ENCODE measurements around the gene OVCH2.

Gene OVCH2

GRCh38 chr11:7642747-7643146 lies 63.5 kb downstream of the OVCH2 start:
- no peaks in the 10 kb centered on the region for H3K27me3 ChIP-seq (ENCODE audit: control insufficient read depth, low read length)
- no peak overlapping the region for H3K27ac ChIP-seq (ENCODE audit: low read depth, low read length)
- no peak overlapping the region for H3K4me3 ChIP-seq (ENCODE audit: low read length)
- H3K9me2 ChIP-seq (replicated peaks; ENCODE audit: control insufficient read depth, low read length), result no peaks in the 10 kb centered on the region
- TF ChIP-seq CTCF (IDR thresholded peaks at IDR 0.05; ENCODE audit: low read depth, low read length, poor library complexity, severe bottlenecking) (no peak), EZH2phosphoT487 (IDR thresholded peaks at IDR 0.05; ENCODE audit: borderline replicate concordance, low read length) (no peak)
- peaks cover 12% of the 10 kb centered on the region for H3K4me1 ChIP-seq (ENCODE audit: control insufficient read depth, low read length)
- no peaks in the 10 kb centered on the region for H3K36me3 ChIP-seq (ENCODE audit: control insufficient read depth, low read length)
- no peaks in the 10 kb centered on the region for H3K79me2 ChIP-seq (ENCODE audit: control insufficient read depth, low read length)
- H3K4me2 ChIP-seq (ENCODE audit: low read length), result no peak overlapping the region
- H4K20me1 ChIP-seq (ENCODE audit: control insufficient read depth, insufficient read depth, low read depth, low read length), result no peaks in the 10 kb centered on the region
- H3F3A ChIP-seq (ENCODE audit: control insufficient read depth, insufficient read depth), result no peaks in the 10 kb centered on the region
- no peaks in the 10 kb centered on the region for H3K9me3 ChIP-seq (ENCODE audit: control insufficient read depth, insufficient read depth, low read length)

- Histone ChIP-seq H3K36me3 (ENCODE audit: control insufficient read depth, low read length) (no peaks in the 10 kb centered on the region), H3K9me3 (ENCODE audit: control insufficient read depth, insufficient read depth, low read length) (no peaks in the 10 kb centered on the region), H3K4me1 (ENCODE audit: control insufficient read depth, low read length) (peaks cover 12% of the 10 kb centered on the region), H3F3A (ENCODE audit: control insufficient read depth, insufficient read depth) (no peaks in the 10 kb centered on the region), H4K20me1 (ENCODE audit: control insufficient read depth, insufficient read depth, low read depth, low read length) (no peaks in the 10 kb centered on the region), H3K9me2 (replicated peaks; ENCODE audit: control insufficient read depth, low read length) (no peaks in the 10 kb centered on the region), H3K79me2 (ENCODE audit: control insufficient read depth, low read length) (no peaks in the 10 kb centered on the region), H3K27me3 (ENCODE audit: control insufficient read depth, low read length) (no peaks in the 10 kb centered on the region), H3K4me3 (ENCODE audit: low read length) (no peak overlapping the region), H3K4me2 (ENCODE audit: low read length) (no peak overlapping the region), H3K27ac (ENCODE audit: low read depth, low read length) (no peak overlapping the region)
- TF ChIP-seq CTCF (IDR thresholded peaks at IDR 0.05; ENCODE audit: low read depth, low read length, poor library complexity, severe bottlenecking) (no peak), EZH2phosphoT487 (IDR thresholded peaks at IDR 0.05; ENCODE audit: borderline replicate concordance, low read length) (no peak)
Measured at GRCh38 chr11:7640816-7641215, 65.5 kb downstream of the OVCH2 start.

GRCh38 chr11:7639643-7640025 lies 66.6 kb downstream of the OVCH2 start:
- H3K27ac ChIP-seq (ENCODE audit: low read depth, low read length), result no peak overlapping the region
- H3F3A ChIP-seq (ENCODE audit: control insufficient read depth, insufficient read depth), result no peaks in the 10 kb centered on the region
- peak overlapping the region; percentile 11; the same call in 1 of the 2 replicates for H3K4me2 ChIP-seq (ENCODE audit: low read length)
- H3K36me3 ChIP-seq (ENCODE audit: control insufficient read depth, low read length), result no peaks in the 10 kb centered on the region; the same call in 1 of the 2 replicates
- H3K79me2 ChIP-seq (ENCODE audit: control insufficient read depth, low read length), result no peaks in the 10 kb centered on the region
- no peak overlapping the region for H3K4me3 ChIP-seq (ENCODE audit: low read length)
- peaks cover 12% of the 10 kb centered on the region for H3K4me1 ChIP-seq (ENCODE audit: control insufficient read depth, low read length)
- no peaks in the 10 kb centered on the region for H4K20me1 ChIP-seq (ENCODE audit: control insufficient read depth, insufficient read depth, low read depth, low read length)
- no peaks in the 10 kb centered on the region for H3K9me2 ChIP-seq (replicated peaks; ENCODE audit: control insufficient read depth, low read length)
- H3K9me3 ChIP-seq (ENCODE audit: control insufficient read depth, insufficient read depth, low read length), result no peaks in the 10 kb centered on the region
- no peaks in the 10 kb centered on the region for H3K27me3 ChIP-seq (ENCODE audit: control insufficient read depth, low read length)
- TF ChIP-seq EZH2phosphoT487 (IDR thresholded peaks at IDR 0.05; ENCODE audit: borderline replicate concordance, low read length) (no peak), CTCF (IDR thresholded peaks at IDR 0.05; ENCODE audit: low read depth, low read length, poor library complexity, severe bottlenecking) (no peak)
